K562 (cell line): ENCODE results near the gene PTCH2.

Experiments
- GTF3C2 ChIP-seq: IDR thresholded peaks from 3 replicates; pipeline ENCODE4 v1.6.1; 2011; ENCODE audit warnings: borderline replicate concordance, mild to moderate bottlenecking, moderate library complexity; ENCODE audit not compliant: insufficient read length; ENCODE audit errors: extremely low read depth
- MLX ChIP-seq, 2 experiments: fragments of 450-650 bp in 1 of 2; sonication (generic) in 1 of 2; formaldehyde crosslinking; conservative IDR thresholded peaks; 2 replicates each; pipeline versions ENCODE4 v1.4.0 to v1.8.1; 2020 to 2022; ENCODE audit warnings: mild to moderate bottlenecking in 1 of 2, missing genetic modification reagents in 1 of 2
- NFYB ChIP-seq: IDR thresholded peaks from 2 replicates; pipeline ENCODE4 v1.6.1; 2011; ENCODE audit warnings: mild to moderate bottlenecking, moderate library complexity; ENCODE audit not compliant: insufficient read length; ENCODE audit errors: extremely low read depth
- POLR3A ChIP-seq: IDR thresholded peaks from 2 replicates; pipeline ENCODE4 v1.6.1; 2011; ENCODE audit warnings: borderline replicate concordance, mild to moderate bottlenecking, moderate library complexity; ENCODE audit not compliant: insufficient read length, insufficient read depth; ENCODE audit errors: extremely low read depth
- SIN3A ChIP-seq, 2 experiments: fragments of 150-350 bp in 1 of 2; IDR thresholded peaks; 2 replicates each; pipeline ENCODE4 v1.6.1; 2011 to 2016; ENCODE audit warnings: borderline replicate concordance in 2 of 2, low read depth in 2 of 2, low read length in 2 of 2, mild to moderate bottlenecking in 2 of 2, moderate library complexity in 2 of 2; ENCODE audit not compliant: control insufficient read depth in 1 of 2
- ZBTB43 ChIP-seq: sonication (generic); formaldehyde crosslinking; IDR thresholded peaks from 2 replicates; pipeline ENCODE4 v1.8.0; 2023; ENCODE audit warnings: mild to moderate bottlenecking, missing genetic modification reagents
- ZNF217 ChIP-seq: sonication (generic); formaldehyde crosslinking; IDR thresholded peaks from 2 replicates; pipeline ENCODE4 v1.8.0; 2022; ENCODE audit warnings: mild to moderate bottlenecking, missing genetic modification reagents
- TF ChIP-seq, protein P1 (sequence below), 3 experiments: IDR thresholded peaks in 2 of 3; conservative IDR thresholded peaks in 1 of 3; 2 replicates each; pipeline ENCODE4 v1.5.1; 2011 to 2012; ENCODE audit warnings: low read length in 3 of 3, mild to moderate bottlenecking in 3 of 3, control low read depth in 2 of 3, improper control_type of control experiment in 1 of 3, inconsistent platforms in 1 of 3, low read depth in 1 of 3, mixed read lengths in 1 of 3, moderate library complexity in 1 of 3; ENCODE audit not compliant: insufficient read depth in 2 of 3

GRCh38 chr1:44829506-44830384 lies 13.3 kb downstream of the PTCH2 start:
- no peak for TF ChIP-seq MLX (CRISPR knock-in tag; conservative IDR thresholded peaks at IDR 0.05)
- no peak for TF ChIP-seq GTF3C2
- TF ChIP-seq SIN3A (IDR thresholded peaks at IDR 0.05; ENCODE audit: borderline replicate concordance in 2 of 2, control insufficient read depth in 1 of 2, low read depth in 2 of 2, low read length in 2 of 2): no peak
- TF ChIP-seq, protein P1, sequence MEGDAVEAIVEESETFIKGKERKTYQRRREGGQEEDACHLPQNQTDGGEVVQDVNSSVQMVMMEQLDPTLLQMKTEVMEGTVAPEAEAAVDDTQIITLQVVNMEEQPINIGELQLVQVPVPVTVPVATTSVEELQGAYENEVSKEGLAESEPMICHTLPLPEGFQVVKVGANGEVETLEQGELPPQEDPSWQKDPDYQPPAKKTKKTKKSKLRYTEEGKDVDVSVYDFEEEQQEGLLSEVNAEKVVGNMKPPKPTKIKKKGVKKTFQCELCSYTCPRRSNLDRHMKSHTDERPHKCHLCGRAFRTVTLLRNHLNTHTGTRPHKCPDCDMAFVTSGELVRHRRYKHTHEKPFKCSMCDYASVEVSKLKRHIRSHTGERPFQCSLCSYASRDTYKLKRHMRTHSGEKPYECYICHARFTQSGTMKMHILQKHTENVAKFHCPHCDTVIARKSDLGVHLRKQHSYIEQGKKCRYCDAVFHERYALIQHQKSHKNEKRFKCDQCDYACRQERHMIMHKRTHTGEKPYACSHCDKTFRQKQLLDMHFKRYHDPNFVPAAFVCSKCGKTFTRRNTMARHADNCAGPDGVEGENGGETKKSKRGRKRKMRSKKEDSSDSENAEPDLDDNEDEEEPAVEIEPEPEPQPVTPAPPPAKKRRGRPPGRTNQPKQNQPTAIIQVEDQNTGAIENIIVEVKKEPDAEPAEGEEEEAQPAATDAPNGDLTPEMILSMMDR (IDR thresholded peaks at IDR 0.05 in 2 of 3, conservative IDR thresholded peaks at IDR 0.05 in 1 of 3; ENCODE audit: insufficient read depth in 2 of 3, low read depth in 1 of 3, low read length in 3 of 3): no peak
- TF ChIP-seq POLR3A: no peak
- TF ChIP-seq ZBTB43 (CRISPR knock-in tag): no peak
- no peak for TF ChIP-seq NFYB
- no peak for TF ChIP-seq ZNF217 (CRISPR knock-in tag)
